Mesenteric fat pad (tissue), 1 donor: ENCODE results near the gene OR11A1. TPM values are rescaled to one million over a fixed set of nuclear protein-coding genes. Genes with fewer than 3 reads are reported as not detected.
"Not testable (repeated sequence)": the region's sequence is repeated elsewhere in the genome, so short reads cannot be mapped to it uniquely, and the experiment has no call there.

ENCODE experiments used
- DNase-seq: peaks from one replicate; pipeline ENCODE4 v3.0.0-alpha.2; 2020; ENCODE audit warnings: low spot score
- total RNA-seq: library from RNA; stranded (reverse); fragmentation: NEBNext Ultra II Directional; extraction: Animal tissue kit (Norgen Biotek cat#: 25700); gene quantifications from one replicate; pipeline ENCODE4 v1.2.1, GENCODE V29; 2021
- donor health status: DM: yes; HTN: yes; CAD: no.

The OR11A1 gene
- total RNA-seq, 1 donor from 2014 or later, result not detected

- DNase-seq, result no peak
Measured at GRCh38 chr6:29479560-29479959, 22.7 kb upstream of the OR11A1 start.

- no peak for DNase-seq
Measured at GRCh38 chr6:29478740-29479139, 21.9 kb upstream of the OR11A1 start.

GRCh38 chr6:29477923-29478450, 21.1 kb upstream of the OR11A1 start:
- DNase-seq, result no peak

- DNase-seq, result no peak
Measured at GRCh38 chr6:29474996-29475395, 18.1 kb upstream of the OR11A1 start.

- no peak for DNase-seq
Measured at GRCh38 chr6:29466241-29466640, 9.4 kb upstream of the OR11A1 start.

- DNase-seq, result no peak
Measured at GRCh38 chr6:29465801-29466200, 8.9 kb upstream of the OR11A1 start.

GRCh38 chr6:29465279-29465678, 8.4 kb upstream of the OR11A1 start:
- DNase-seq, result no peak

GRCh38 chr6:29462022-29462421, 5.2 kb upstream of the OR11A1 start:
- no peak for DNase-seq

- no peak for DNase-seq
Measured at GRCh38 chr6:29461021-29461814, 4.3 kb upstream of the OR11A1 start.

GRCh38 chr6:29451471-29452193, 5.2 kb downstream of the OR11A1 start:
- no peak for DNase-seq

- DNase-seq, result no peak
Measured at GRCh38 chr6:29447670-29448069, 9.2 kb downstream of the OR11A1 start.

GRCh38 chr6:29444031-29444430, 12.8 kb downstream of the OR11A1 start:
- not testable (repeated sequence) for DNase-seq

- no peak for DNase-seq
Measured at GRCh38 chr6:29442719-29443118, 14.2 kb downstream of the OR11A1 start.

GRCh38 chr6:29439006-29439405, 17.9 kb downstream of the OR11A1 start, which contains the start of gene OR10C1:
Gene OR10C1, plus strand, starts transcription at chr6:29439306. Its CDS starts 710 bp downstream, at chr6:29440016.
- no peak for DNase-seq

GRCh38 chr6:29436730-29437129, 20.1 kb downstream of the OR11A1 start:
- not testable (repeated sequence) for DNase-seq

- DNase-seq, result no peak
Measured at GRCh38 chr6:29426654-29427053, 30.2 kb downstream of the OR11A1 start.

- no peak for DNase-seq
Measured at GRCh38 chr6:29425075-29425474, 31.8 kb downstream of the OR11A1 start.

GRCh38 chr6:29424575-29424974, 32.3 kb downstream of the OR11A1 start:
- DNase-seq, result no peak

GRCh38 chr6:29424168-29424567, 32.7 kb downstream of the OR11A1 start:
- DNase-seq, result no peak

GRCh38 chr6:29419516-29419915, 37.4 kb downstream of the OR11A1 start:
- DNase-seq, result no peak

- no peak for DNase-seq
Measured at GRCh38 chr6:29414588-29414987, 42.3 kb downstream of the OR11A1 start, which contains the start of gene OR12D1. Gene OR12D1, plus strand, starts transcription at chr6:29414928.

- DNase-seq, result no peak
Measured at GRCh38 chr6:29403801-29404200, 53.1 kb downstream of the OR11A1 start.
